NCI-H1092 treated with DMSO at 0.1 percent for 48 hours (cell line): Measurements from ENCODE around the gene NBPF1.
A peak's percentile ranks its signal among the peaks of the same experiment; 100 is the strongest.
"Not testable (repeated sequence)": the region's sequence is repeated elsewhere in the genome, so short reads cannot be mapped to it uniquely, and the experiment has no call there.

Experiments
- DNase-seq: peaks from one replicate; lab custom pipeline; 2025; lab: John Stamatoyannopoulos, UW

The NBPF1 gene

GRCh38 chr1:16621681-16622315 lies 8.4 kb upstream of the NBPF1 start:
- DNase-seq = not testable (repeated sequence)

GRCh38 chr1:16621300-16621658 lies 7.9 kb upstream of the NBPF1 start:
- no peak for DNase-seq

DNA sequence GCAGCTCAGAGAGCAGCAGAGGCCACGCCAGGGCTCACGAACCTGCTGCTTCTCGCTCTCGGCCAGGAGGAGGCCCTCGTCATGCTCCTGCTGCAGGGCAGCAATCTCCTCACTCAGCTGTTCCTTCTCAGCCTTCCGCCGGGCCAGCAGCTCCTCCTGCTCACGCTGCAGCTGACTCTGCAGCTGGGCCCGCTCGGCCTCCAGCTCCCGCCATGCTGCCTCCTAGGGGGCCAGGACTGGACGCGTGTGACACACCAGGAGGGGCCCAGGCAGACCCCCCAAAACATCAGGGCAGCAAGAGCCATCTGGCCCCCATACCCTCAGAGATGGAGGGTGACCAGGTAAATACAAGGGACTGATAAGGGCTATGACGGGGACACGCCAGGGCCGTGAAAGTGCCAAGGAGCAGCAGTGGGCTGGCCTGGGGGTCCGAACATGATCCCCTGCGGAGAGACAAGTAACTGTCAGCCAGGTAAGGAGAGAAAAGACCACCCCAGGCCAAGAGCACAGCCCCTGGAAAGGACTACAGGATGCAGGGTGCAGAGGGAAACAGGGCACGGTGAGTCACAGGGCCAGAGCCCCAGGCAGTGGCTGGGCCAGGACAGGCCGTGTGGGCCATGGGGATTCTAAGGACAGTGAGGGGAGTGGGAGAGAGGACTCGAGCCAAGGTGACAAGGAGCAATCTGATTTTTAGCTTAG lies 6.6 kb upstream of the NBPF1 start:
- DNase-seq = not testable (repeated sequence)

- no peak for DNase-seq
Observed at GRCh38 chr1:16618719-16619118, 5.4 kb upstream of the NBPF1 start.

DNA sequence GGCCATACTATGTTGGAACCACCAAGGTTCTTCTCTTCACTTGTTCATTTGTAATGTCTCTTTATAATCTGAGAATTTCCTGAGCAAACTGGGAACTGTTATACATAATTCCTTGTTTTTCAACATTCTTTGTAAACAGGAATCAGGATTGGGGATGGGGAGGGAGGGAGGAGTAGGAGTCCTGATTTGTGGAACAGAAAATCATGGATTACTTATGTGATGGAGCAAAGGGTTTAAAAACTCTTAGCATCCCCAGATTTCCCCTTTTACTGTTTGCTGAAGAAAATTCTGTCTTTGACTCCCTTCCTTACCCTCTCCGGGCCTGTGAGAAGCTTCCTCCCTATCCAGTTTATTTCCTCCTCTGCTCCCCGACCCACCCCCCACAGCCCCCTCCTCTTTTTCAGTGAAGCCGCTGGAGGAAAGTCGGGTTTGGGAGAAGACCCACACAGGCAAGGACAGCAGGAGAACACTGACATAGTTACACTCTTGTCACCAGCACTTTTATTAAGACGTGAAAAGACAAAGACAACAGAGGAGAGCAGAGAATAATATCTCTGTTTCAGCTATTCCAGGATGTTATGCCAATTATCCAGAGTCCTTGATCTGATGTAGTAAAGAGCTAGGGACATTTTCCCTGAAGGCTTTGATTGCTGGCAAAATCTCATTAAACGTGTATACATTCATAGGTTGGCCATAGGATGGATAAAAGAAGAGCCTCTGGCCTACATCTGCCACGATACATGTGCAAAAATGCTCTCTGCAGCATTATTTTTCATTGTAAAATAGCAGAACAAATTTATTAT lies 4.6 kb upstream of the NBPF1 start:
- no peak for DNase-seq

DNA sequence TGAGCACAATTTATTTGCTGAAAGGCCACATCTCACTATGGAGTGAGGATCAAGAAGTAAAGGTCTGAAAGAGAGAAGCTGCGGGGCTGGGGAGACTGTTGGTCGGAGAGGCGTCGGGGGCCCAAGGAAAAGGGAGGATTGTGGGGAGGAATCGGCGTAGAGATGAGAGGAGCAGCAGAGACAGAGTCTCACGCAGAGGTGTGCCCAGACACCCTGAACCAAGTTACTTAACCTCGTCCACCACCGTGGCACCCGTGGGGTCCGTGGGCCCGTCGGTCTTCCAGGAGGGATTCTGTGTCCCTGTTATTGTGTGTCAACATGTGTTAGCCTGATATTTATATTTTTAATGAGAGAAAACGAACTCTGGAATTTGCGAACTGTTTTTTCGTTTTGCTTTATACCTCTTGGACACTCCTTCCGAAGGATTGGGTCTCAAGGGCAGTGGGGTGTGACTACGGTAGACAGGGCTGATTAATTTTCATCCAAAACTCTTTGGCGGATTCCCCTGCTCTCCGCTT lies 3.8 kb upstream of the NBPF1 start:
- no peak for DNase-seq

DNA sequence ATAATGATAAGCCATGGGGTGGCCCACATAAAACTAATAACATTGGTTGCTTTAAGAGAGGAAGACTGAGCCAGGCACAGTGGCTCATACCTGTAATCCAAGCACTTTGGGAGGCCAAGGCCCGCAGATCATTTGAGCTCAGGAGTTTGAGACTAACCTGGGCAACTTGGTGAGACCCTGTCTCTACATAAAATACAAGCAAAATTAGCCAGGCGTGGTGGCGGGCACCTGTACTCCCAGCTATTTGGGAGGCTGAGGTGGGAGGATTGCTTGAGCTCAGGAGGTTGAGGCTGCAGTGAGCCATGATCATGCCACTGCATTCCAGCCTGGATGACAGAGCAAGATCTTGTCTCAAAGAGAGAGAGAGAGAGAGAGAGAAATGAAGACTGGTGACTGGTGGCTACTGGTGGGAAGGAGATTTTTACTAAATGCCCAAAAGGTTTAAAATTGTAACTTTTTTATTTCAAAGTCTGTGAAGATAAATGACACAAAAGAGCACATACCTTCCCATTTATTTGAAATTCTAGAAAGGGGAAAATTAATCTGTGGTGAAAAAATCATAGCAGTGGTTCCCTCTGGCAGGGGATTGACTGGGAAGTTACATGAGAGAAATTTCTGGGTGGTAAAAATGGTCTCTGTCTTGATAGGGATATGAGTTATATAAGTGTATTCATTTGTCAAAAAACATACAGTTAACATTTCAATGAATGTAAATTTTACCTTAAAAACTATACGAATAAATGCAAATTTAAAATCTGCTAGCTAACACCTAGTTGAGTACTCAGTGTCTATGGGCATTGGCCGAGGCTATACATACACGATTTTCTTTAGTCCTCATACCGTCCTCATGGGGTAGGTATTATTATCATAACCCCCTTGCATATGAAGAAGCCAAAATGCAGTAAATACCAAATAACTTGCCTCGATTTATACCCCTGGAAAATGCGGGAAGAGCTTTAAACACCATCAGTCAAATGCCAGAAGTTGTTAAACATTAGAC lies 2.2 kb upstream of the NBPF1 start:
- peak; percentile 32 for DNase-seq

DNA sequence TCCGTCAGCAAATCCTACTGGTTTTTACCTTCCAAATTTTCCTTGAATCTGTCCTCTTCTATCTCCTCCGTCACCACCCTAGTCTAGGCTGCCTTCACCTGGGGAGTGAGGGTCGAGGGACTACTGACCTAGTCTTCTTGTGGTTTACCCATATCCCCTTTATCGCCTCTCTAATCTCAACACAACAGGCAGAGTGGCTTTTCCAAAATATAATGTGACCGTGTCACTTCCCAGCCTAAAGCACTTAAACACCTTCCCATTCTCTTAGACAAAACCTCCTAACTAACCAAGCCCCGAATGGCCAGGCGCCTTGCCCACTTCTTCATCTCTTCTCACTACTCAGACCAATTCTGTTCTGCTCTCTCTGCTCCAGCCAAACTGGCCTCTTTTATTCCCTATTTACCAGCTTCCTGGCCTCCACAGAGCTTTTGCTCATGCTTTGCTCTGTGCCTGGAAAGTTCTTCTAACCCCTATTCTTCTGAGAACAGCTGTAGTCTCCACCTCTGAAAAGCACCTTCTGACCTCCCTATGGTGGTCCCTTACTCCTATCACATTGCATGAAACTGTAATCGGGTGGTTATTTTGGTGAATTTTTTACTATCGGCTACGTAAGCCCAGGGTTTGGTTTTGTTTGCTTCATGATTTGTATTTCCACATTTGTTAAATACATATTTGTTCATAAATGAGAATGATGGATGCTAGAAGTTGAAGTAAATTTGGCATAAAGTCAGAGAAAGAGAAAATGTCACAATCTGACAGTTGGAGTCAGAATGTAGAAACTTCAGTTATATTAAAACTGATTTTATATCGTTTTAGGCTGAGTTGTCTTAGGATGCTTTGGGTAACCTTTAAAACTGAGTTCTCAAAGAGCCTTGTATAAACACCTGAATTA lies 1.2 kb upstream of the NBPF1 start:
- no peak for DNase-seq

DNA sequence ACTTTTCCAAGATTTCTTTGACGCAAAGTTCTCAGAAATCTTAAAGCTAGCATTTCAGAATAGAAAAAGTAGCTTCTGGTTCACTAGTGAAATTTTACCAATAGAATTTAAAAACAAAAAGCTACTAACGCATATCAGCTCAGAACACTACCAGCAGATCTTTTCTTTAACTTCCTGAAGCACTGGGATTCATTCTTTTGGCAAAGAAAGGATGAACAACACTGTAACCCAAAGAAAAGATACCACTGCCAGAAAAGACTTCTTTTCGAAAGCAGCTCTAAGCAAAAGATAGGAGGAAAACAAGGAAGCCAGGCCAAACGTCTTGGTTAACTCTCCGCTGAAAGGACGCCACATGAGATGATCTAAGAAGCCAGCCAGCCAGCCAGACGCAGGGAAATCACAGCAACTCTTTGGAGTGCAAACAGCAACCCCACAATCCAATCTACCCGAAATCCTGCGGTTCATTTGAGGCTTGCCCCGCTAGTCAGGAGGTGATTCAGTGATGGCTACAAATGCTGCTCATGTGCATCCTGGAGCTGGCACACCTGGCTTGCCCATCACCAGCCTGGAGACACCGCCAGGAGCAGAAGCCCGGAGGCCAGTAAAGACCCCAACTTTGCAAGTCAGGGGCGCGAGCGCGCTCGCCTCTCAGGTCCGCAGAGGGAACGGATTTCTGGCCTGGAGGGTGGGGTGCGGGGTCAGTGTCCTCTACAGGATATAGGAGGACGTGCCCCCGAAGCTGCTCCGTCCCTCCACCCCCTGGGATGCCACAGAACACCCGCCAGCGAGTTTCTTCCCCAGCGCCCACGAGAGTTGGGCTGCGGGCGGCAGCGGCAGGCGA lies 812 bp downstream of the NBPF1 start:
- DNase-seq = peak; percentile 72

DNA sequence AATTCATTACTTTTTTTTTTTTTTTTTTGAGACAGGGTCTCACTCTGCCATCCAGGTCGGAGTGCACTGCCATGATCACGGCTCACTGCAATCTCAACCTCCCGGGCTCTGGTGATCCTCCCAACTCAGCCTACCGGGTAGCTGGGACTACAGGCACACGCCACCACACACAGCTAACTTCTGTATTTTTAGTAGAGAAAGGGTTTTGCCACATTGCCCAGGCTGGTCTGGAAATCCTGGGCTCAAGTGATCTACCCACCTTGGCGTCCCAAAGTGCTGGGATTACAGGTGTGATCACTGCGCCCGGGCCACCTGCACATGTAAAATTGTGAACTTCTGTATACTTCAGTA lies 1.4 kb downstream of the NBPF1 start:
- DNase-seq = not testable (repeated sequence)

DNA sequence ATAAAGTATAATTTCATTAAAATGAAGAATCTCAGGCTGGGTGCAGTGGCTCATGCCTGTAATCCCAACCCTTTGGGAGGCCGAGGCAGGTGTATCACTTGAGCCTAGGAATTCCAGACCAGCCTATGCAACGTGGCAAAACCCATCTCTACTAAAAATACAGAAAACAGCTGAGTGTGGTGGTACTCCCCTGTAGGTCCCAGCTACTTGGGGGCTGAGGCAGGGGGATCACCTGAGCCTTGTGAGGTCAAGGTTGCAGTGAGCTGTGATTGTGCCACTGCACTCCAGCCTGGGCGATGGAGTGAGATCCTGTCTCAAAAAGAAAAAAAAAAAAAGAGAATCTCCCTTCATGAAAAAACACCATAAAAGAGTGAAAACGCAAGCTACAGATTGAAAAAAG lies 2.2 kb downstream of the NBPF1 start:
- not testable (repeated sequence) for DNase-seq

- not testable (repeated sequence) for DNase-seq
Observed at GRCh38 chr1:16610553-16610952, 2.8 kb downstream of the NBPF1 start.

DNA sequence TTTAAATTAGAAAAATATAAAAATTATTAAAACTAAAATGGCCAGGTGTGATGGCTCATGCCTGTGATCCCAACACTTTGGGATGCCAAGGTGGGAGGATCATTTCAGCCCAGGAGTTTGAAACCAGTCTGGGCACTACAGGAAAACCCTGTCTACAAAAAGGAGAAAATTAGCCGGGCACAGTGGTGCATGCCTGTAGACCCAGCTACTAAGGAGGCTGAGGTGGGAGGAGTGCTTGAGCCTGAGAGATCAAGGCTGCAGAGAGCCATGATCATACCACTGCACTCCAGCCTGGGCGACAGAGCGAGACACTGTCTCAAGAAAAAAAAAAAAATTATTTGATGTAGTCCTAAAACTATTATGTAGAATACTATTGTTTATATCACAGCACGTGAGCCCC lies 3.6 kb downstream of the NBPF1 start:
- not testable (repeated sequence) for DNase-seq

- no peak for DNase-seq
Observed at GRCh38 chr1:16608838-16609560, 4.4 kb downstream of the NBPF1 start.

DNA sequence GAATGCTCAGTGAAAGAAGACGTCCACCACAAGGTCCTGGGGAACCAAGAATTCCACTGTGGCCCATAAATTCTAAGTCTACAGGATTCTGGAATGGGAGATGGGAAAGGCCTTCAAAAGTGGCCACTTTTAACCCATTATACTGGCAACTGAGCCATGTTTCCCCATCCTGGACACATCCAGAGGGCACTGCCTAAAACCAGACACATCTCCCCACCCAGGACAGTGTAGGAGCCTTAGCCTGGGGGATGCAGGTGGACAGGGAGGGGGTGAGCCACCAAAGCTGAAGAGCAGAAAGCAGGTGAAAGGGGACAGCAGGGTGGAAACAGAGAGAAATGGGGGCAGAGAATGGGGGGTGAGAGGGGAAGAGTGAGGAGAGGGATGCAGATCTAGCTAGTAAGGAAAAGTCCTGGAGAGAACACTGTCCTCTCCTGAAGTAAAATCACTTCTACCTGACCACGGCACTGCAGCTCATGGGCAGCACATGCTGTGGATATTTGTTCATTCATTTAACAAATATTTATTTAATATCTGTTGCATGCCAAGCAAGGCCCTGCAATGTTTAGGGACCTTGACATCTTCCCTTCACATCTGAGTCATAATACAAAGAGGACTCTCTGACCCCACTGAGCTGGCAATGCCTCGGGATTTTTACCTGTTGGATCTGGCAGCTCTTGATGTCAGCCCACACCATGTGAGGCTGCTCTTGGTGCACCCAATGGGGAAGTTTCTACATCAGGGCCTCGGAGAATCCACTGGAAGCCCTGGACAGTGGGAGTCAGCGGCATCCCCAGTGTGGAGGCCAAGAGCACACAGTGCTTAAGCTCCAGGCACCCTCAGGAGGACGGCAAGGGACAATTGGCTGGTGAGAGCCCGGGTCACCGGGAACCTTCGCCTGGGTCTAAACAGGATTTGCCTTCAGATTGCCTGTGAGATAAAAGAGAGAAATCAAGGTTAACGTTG lies 5.2 kb downstream of the NBPF1 start:
- DNase-seq = not testable (repeated sequence)

DNA sequence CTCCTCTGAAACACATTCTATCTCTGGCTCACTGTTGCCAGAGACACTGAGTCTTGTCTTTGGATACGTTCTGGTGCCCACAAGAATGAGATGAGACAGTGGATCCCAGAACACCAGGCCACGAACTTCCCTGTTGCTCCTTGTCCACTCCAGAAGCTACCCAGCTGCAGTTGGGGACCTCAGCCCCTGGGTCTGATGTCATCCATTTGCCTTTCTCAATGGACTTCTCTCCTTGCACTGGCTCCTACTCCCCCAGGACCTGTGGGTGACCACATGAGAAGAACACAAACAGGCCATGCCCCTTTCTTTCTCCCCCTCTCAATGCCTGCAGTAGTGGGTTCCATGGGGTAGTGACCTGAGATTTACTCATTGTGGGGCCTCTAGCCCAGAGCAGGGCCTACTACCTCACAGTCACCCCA lies 5.9 kb downstream of the NBPF1 start:
- DNase-seq = no peak

DNA sequence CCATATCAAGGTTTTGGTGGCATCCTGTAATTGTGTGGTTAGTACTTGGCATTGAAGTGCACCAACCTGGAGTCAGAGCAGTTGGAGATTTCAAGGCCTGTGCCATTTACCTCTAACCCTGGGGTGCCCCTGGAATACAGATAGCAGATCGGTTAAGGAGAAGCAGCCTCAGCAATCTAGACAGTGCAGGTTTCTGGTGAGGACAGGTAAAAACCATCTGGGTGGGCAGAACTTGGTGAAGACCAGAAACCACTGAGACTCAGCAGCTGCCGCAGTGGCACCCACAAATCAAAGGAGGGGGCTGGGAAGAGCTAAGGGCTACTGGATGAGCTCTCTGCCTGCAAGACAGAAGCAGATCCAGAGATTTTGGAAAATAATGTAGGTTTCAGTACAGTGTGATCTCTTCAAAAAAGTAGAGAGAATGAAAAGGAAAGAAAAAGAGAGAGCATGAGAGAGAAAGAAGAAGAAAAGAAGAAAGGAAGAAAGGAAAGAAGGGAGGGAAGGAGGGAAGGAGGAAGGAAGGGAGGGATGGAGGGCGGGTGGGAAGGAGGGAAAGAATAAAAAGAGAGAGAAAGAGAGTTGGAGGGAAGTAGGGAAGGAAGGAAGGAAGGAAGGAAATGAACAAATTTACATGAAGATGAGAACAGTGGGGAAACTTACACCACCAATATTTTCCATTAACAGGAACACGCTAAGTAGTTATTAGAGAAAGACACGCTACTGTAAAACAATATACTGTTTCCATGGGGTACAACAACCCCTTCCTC lies 6.5 kb downstream of the NBPF1 start:
- DNase-seq = not testable (repeated sequence)
